NB4 (cell line): Measurements from ENCODE around the gene BCKDHB.

Source experiments
- CTCF ChIP-seq: IDR thresholded peaks from one replicate; pipeline ENCODE4 v1.5.1; 2012; ENCODE audit warnings: low read depth, low read length
- MAX ChIP-seq: IDR thresholded peaks from 2 replicates; pipeline ENCODE4 v1.6.1; 2011; ENCODE audit warnings: low read depth, low read length
- POLR2A ChIP-seq: IDR thresholded peaks from 2 replicates; pipeline ENCODE4 v1.6.1; 2011; ENCODE audit warnings: mild to moderate bottlenecking; ENCODE audit not compliant: insufficient read length; ENCODE audit errors: extremely low read depth

- TF ChIP-seq CTCF (no peak), POLR2A (no peak), MAX (no peak)
Observed at GRCh38 chr6:80158478-80158989, 52.1 kb downstream of the BCKDHB start.
